ENCODE measurements around the gene CPLX4. TPM values are rescaled to one million over a fixed set of nuclear protein-coding genes. Genes with fewer than 3 reads are reported as not detected.

Gene CPLX4, protein sequence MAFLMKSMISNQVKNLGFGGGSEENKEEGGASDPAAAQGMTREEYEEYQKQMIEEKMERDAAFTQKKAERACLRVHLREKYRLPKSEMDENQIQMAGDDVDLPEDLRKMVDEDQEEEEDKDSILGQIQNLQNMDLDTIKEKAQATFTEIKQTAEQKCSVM
- total RNA-seq: not detected
- polyA plus RNA-seq: not detected
- long read RNA-seq, donor 1: 0 reads
- long read RNA-seq, donor 2: 0 reads
- long read RNA-seq, donor 3: 0 reads

- Histone ChIP-seq H3K27me3 (no peaks in the 10 kb centered on the region), H3K4me3 (no peak within 1 kb of the TSS), H3K36me3 (no peaks in the 10 kb centered on the region), H3K9me3 (no peaks in the 10 kb centered on the region), H3K4me1 (ENCODE audit: insufficient read depth) (no peaks in the 10 kb centered on the region), H3K27ac (no peak within 1 kb of the TSS)
- WGBS, 3 donors: 30 to 46% (median 35%) methylated on average over 4 of the region's 4 CpGs
- no peak for DNase-seq
- no peak for TF ChIP-seq POLR2A (IDR thresholded peaks at IDR 0.05)
- TF ChIP-seq, protein P1, sequence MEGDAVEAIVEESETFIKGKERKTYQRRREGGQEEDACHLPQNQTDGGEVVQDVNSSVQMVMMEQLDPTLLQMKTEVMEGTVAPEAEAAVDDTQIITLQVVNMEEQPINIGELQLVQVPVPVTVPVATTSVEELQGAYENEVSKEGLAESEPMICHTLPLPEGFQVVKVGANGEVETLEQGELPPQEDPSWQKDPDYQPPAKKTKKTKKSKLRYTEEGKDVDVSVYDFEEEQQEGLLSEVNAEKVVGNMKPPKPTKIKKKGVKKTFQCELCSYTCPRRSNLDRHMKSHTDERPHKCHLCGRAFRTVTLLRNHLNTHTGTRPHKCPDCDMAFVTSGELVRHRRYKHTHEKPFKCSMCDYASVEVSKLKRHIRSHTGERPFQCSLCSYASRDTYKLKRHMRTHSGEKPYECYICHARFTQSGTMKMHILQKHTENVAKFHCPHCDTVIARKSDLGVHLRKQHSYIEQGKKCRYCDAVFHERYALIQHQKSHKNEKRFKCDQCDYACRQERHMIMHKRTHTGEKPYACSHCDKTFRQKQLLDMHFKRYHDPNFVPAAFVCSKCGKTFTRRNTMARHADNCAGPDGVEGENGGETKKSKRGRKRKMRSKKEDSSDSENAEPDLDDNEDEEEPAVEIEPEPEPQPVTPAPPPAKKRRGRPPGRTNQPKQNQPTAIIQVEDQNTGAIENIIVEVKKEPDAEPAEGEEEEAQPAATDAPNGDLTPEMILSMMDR (IDR thresholded peaks at IDR 0.05): no peak
- no peak for TF ChIP-seq EP300 (IDR thresholded peaks at IDR 0.05)
- intact Hi-C loops (cut with DNase I): no loop called here
Measured at GRCh38 chr18:59318460-59319050, at the start of gene CPLX4. Gene CPLX4, minus strand, starts transcription at chr18:59318649. Its CDS starts 187 bp downstream, at chr18:59318462.

DNA sequence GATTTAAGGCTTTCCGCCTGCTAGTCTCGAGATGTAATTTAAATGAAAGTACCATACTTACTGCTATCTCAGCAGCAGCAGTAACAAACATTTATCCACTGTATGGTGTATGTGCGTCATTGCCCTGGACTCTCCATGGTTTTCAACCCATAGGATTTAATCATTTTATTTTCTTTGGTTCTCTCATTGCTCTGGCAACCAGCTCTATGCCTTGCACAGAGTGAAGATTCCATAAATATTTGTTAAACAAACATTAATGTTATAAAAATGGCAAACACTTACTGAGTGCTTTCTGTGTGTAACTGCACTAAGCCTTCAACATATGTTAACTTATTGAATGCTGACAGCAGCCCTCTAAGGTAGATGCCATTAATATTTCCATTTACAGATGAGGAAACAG, 41.9 kb upstream of the CPLX4 start:
- 90 to 95% (median 92%) methylated on average over 3 of the region's 3 CpGs for WGBS, 3 donors
- no peaks in the 10 kb centered on the region for H3K4me1 ChIP-seq (ENCODE audit: insufficient read depth)
- intact Hi-C loops (cut with DNase I): no loop called here
- H3K9me3 ChIP-seq: no peaks in the 10 kb centered on the region
- no peak overlapping the region for H3K4me3 ChIP-seq
- no peak for TF ChIP-seq POLR2A (IDR thresholded peaks at IDR 0.05)
- TF ChIP-seq EP300 (IDR thresholded peaks at IDR 0.05): no peak
- H3K27me3 ChIP-seq: no peaks in the 10 kb centered on the region
- no peaks in the 10 kb centered on the region for H3K36me3 ChIP-seq
- no peak overlapping the region for H3K27ac ChIP-seq
- no peak for DNase-seq

GRCh38 chr18:59359576-59359952, 41.1 kb upstream of the CPLX4 start:
- Histone ChIP-seq H3K27me3 (no peaks in the 10 kb centered on the region), H3K4me1 (ENCODE audit: insufficient read depth) (no peaks in the 10 kb centered on the region), H3K9me3 (no peaks in the 10 kb centered on the region), H3K27ac (peak overlapping the region in 1 of 2 donors; percentile 84), H3K36me3 (no peaks in the 10 kb centered on the region), H3K4me3 (peak overlapping the region; percentile 97)
- intact Hi-C loops (cut with DNase I): no loop called here
- WGBS, 3 donors: 1 to 4% (median 1%) methylated on average over 4 of the region's 4 CpGs
- no peak for DNase-seq
- TF ChIP-seq EP300 (IDR thresholded peaks at IDR 0.05): no peak

GRCh38 chr18:59358712-59359575, 40.5 kb upstream of the CPLX4 start, which contains the start of gene LMAN1:
Gene LMAN1, minus strand, starts transcription at chr18:59359265. Its CDS starts 21 bp downstream, at chr18:59359244.
- peak; percentile 54 for TF ChIP-seq POLR2A (IDR thresholded peaks at IDR 0.05)
- TF ChIP-seq EP300 (IDR thresholded peaks at IDR 0.05): no peak
- TF ChIP-seq, protein P1 (IDR thresholded peaks at IDR 0.05): no peak
- H3K4me1 ChIP-seq (ENCODE audit: insufficient read depth): no peaks in the 10 kb centered on the region
- peak; percentile 95 to 98 (median 98) for DNase-seq
- WGBS, 3 donors: 0% methylated on average over 50 to 76 of the region's 76 CpGs
- H3K4me3 ChIP-seq: peak within 1 kb of the TSS; percentile 97
- no peaks in the 10 kb centered on the region for H3K36me3 ChIP-seq
- intact Hi-C loops (cut with DNase I): no loop called here
- H3K27ac ChIP-seq: peak within 1 kb of the TSS; percentile 63 to 84
- H3K9me3 ChIP-seq: no peaks in the 10 kb centered on the region
- no peaks in the 10 kb centered on the region for H3K27me3 ChIP-seq

- Histone ChIP-seq H3K27ac (peak overlapping the region; percentile 63 to 84), H3K27me3 (no peaks in the 10 kb centered on the region)
- WGBS, 3 donors: 1 to 2% (median 1%) methylated on average over 8 of the region's 8 CpGs
Measured at GRCh38 chr18:59358414-59358711, 39.9 kb upstream of the CPLX4 start.

More at GRCh38 chr18:59358414-59358711, 39.9 kb upstream of the CPLX4 start:
- intact Hi-C loops (cut with DNase I): no loop called here
- peak in 1 of 5 donors; percentile 21 for DNase-seq
- no peaks in the 10 kb centered on the region for H3K9me3 ChIP-seq
- no peaks in the 10 kb centered on the region for H3K4me1 ChIP-seq (ENCODE audit: insufficient read depth)
- no peaks in the 10 kb centered on the region for H3K36me3 ChIP-seq
- peak overlapping the region; percentile 97 for H3K4me3 ChIP-seq
- no peak for TF ChIP-seq POLR2A (IDR thresholded peaks at IDR 0.05)
- TF ChIP-seq, protein P1 (IDR thresholded peaks at IDR 0.05): no peak
- TF ChIP-seq EP300 (IDR thresholded peaks at IDR 0.05): no peak

Data from ovary (tissue), 10 donors.